Measurements from ENCODE around the gene SH3D19. TPM values are rescaled to one million over a fixed set of nuclear protein-coding genes. Genes with fewer than 3 reads are reported as not detected.

SH3D19 gene
- polyA plus RNA-seq, 3 donors, result not detected

- Histone ChIP-seq H3K4me1 (ENCODE audit: control insufficient read depth in 1 of 2, insufficient read depth in 2 of 2, low read length in 2 of 2) (no peaks in the 10 kb centered on the region), H3K9ac (ENCODE audit: insufficient read depth, low read length, poor library complexity, severe bottlenecking) (no peak overlapping the region), H3K9me3 (replicated peaks in 1 of 2; ENCODE audit: control insufficient read depth in 1 of 2, insufficient read depth in 1 of 2, low read length in 2 of 2) (no peaks in the 10 kb centered on the region), H3K36me3 (replicated peaks in 1 of 2; ENCODE audit: control insufficient read depth in 1 of 2, insufficient read depth in 2 of 2, low read length in 2 of 2) (no peaks in the 10 kb centered on the region), H3K4me3 (replicated peaks in 1 of 3; ENCODE audit: low read depth in 2 of 3, low read length in 3 of 3) (no peak overlapping the region), H2AFZ (ENCODE audit: insufficient read depth, low read depth, low read length, poor library complexity, severe bottlenecking) (no peak overlapping the region), H3K27me3 (ENCODE audit: control insufficient read depth in 2 of 2, insufficient read depth in 2 of 2, low read length in 2 of 2) (peaks cover 0 to 7% of the 10 kb centered on the region in 2 donors), H3K79me2 (ENCODE audit: insufficient read depth, low read length) (no peaks in the 10 kb centered on the region), H3K4me2 (replicated peaks; ENCODE audit: extremely low read depth, low read length, poor library complexity, severe bottlenecking) (no peak overlapping the region), H3K27ac (ENCODE audit: low read depth in 1 of 2, low read length in 2 of 2) (no peak overlapping the region), H4K20me1 (ENCODE audit: insufficient read depth, low read length) (no peaks in the 10 kb centered on the region)
- H3K27me3 Mint-ChIP-seq (ENCODE audit: low read depth in 3 of 3), result peaks cover 3 to 5% (median 3%) of the 10 kb centered on the region in 3 donors
- no peak overlapping the region for H3K27ac Mint-ChIP-seq
- DNase-seq, result no peak
- no CpG with 5 or more reads among the region's 2 CpGs for WGBS (ENCODE audit: insufficient coverage)
- intact Hi-C loops (cut with micrococcal nuclease), result no loop called here
- H3K9me3 Mint-ChIP-seq, result peaks cover 0 to 2% (median 0%) of the 10 kb centered on the region in 7 donors
- no peaks in the 10 kb centered on the region for H3K4me1 Mint-ChIP-seq
- no peaks in the 10 kb centered on the region for H3K36me3 Mint-ChIP-seq
- H3K4me3 Mint-ChIP-seq, result no peak overlapping the region
- no peak for TF ChIP-seq CTCF (IDR thresholded peaks at IDR 0.05)
These were observed 10.1 kb downstream of the SH3D19 start for GRCh38 chr4:151315212-151315886.

- no CpG with 5 or more reads among the region's 1 CpG for WGBS (ENCODE audit: insufficient coverage)
- Histone ChIP-seq H3K79me2 (ENCODE audit: insufficient read depth, low read length) (no peaks in the 10 kb centered on the region), H4K20me1 (ENCODE audit: insufficient read depth, low read length) (no peaks in the 10 kb centered on the region), H3K36me3 (replicated peaks in 1 of 2; ENCODE audit: control insufficient read depth in 1 of 2, insufficient read depth in 2 of 2, low read length in 2 of 2) (no peaks in the 10 kb centered on the region), H3K27ac (ENCODE audit: low read depth in 1 of 2, low read length in 2 of 2) (no peak overlapping the region), H3K27me3 (ENCODE audit: control insufficient read depth in 2 of 2, insufficient read depth in 2 of 2, low read length in 2 of 2) (peaks cover 0 to under 1% of the 10 kb centered on the region in 2 donors), H3K4me2 (replicated peaks; ENCODE audit: extremely low read depth, low read length, poor library complexity, severe bottlenecking) (no peak overlapping the region), H3K9ac (ENCODE audit: insufficient read depth, low read length, poor library complexity, severe bottlenecking) (no peak overlapping the region), H3K4me1 (ENCODE audit: control insufficient read depth in 1 of 2, insufficient read depth in 2 of 2, low read length in 2 of 2) (no peaks in the 10 kb centered on the region), H2AFZ (ENCODE audit: insufficient read depth, low read depth, low read length, poor library complexity, severe bottlenecking) (no peak overlapping the region), H3K4me3 (replicated peaks in 1 of 3; ENCODE audit: low read depth in 2 of 3, low read length in 3 of 3) (no peak overlapping the region), H3K9me3 (replicated peaks in 1 of 2; ENCODE audit: control insufficient read depth in 1 of 2, insufficient read depth in 1 of 2, low read length in 2 of 2) (no peaks in the 10 kb centered on the region)
- intact Hi-C loops (cut with micrococcal nuclease), result no loop called here
- H3K9me3 Mint-ChIP-seq, result peaks cover 0 to 2% (median 0%) of the 10 kb centered on the region in 7 donors
- no peak overlapping the region for H3K27ac Mint-ChIP-seq
- H3K4me1 Mint-ChIP-seq, result no peaks in the 10 kb centered on the region
- H3K36me3 Mint-ChIP-seq, result no peaks in the 10 kb centered on the region
- H3K4me3 Mint-ChIP-seq, result no peak overlapping the region
- TF ChIP-seq CTCF (IDR thresholded peaks at IDR 0.05), result no peak
- DNase-seq, result no peak
- peaks cover 3 to 5% (median 4%) of the 10 kb centered on the region in 3 donors for H3K27me3 Mint-ChIP-seq (ENCODE audit: low read depth in 3 of 3)
These were observed 10.9 kb downstream of the SH3D19 start for GRCh38 chr4:151314479-151314878.

Data from CD14-positive monocyte (primary cell).